Upper lobe of left lung (tissue), 6 donors: Measurements from ENCODE around the gene VAMP2. TPM values are rescaled to one million over a fixed set of nuclear protein-coding genes. Genes with fewer than 3 reads are reported as not detected.

Experiments
- ATAC-seq, 2 donors: fragments of 200-7000 bp; cut with Tn5 transposase; one replicate each; pipeline ENCODE4 v1.9.1; 2022; ENCODE audit warnings: mild to moderate bottlenecking in 2 of 2, moderate library complexity in 2 of 2; ENCODE audit not compliant: low FRiP score in 2 of 2
- DNase-seq, 2 donors: peaks; one replicate each; pipeline ENCODE4 v3.0.0-alpha.2; 2019 to 2020
- H3K27ac ChIP-seq, 4 donors: fragments of 200-600 bp; sonication (generic); one replicate each; pipeline ENCODE4 v1.5.1; 2016 to 2019
- H3K27me3 ChIP-seq, 4 donors: fragments of 200-600 bp; sonication (generic); one replicate each; pipeline ENCODE4 v1.5.1; 2017 to 2019
- H3K36me3 ChIP-seq, 4 donors: fragments of 200-600 bp; sonication (generic); one replicate each; pipeline ENCODE4 v1.5.1; 2016 to 2019
- H3K4me1 ChIP-seq, 4 donors: fragments of 200-600 bp; sonication (generic); one replicate each; pipeline ENCODE4 v1.5.1; 2018 to 2019
- H3K4me3 ChIP-seq, 4 donors: fragments of 200-600 bp; sonication (generic); one replicate each; pipeline ENCODE4 v1.5.1; 2017 to 2019; ENCODE audit warnings: mild to moderate bottlenecking in 2 of 4, moderate library complexity in 1 of 4
- H3K9me3 ChIP-seq, 4 donors: fragments of 200-600 bp; sonication (generic); one replicate each; pipeline ENCODE4 v1.5.1; 2018 to 2019
- EP300 ChIP-seq, 4 donors: sonication (generic); formaldehyde crosslinking; IDR thresholded peaks; one replicate each; pipeline ENCODE4 v1.5.1; 2017; ENCODE audit warnings: antibody characterized with exemption in 4 of 4, control low read depth in 2 of 4
- POLR2A ChIP-seq, 4 donors: fragments of 450-650 bp; IDR thresholded peaks; one replicate each; pipeline ENCODE4 v1.5.1; 2016 to 2017; ENCODE audit warnings: antibody characterized with exemption in 4 of 4, mild to moderate bottlenecking in 2 of 4
- POLR2AphosphoS5 ChIP-seq, 2 donors: sonication (generic); formaldehyde crosslinking; IDR thresholded peaks; one replicate each; pipeline ENCODE4 v1.5.1; 2017; ENCODE audit warnings: antibody characterized with exemption in 2 of 2
- WGBS, 2 donors: methylation state at CpG; one replicate each; pipeline ENCODE4 v1.1.5; 2017 to 2018; 5-methylcytosine and 5-hydroxymethylcytosine counted together
- total RNA-seq, 6 donors: library from RNA; depleted of rRNA in 4 of 6; stranded (reverse); fragments of >200 nt in 4 of 6; gene quantifications; one replicate each; pipeline versions ENCODE4 v1.1.0 to v1.2.1, GENCODE V29; 2016 to 2021
- TF ChIP-seq, protein P1 (sequence below), 6 experiments: fragments of 450-650 bp in 4 of 6; fragments of 200-600 bp in 2 of 6; sonication (generic) in 2 of 6; IDR thresholded peaks; one replicate each; pipeline ENCODE4 v1.5.1; 2016 to 2019; ENCODE audit warnings: antibody characterized with exemption in 6 of 6
- donor health status: DM: no; HTN: no; CAD: no; lungs with moderate emphysema.
- donor health status: DM: no; HTN: yes; CAD: no; lungs with severe emphysema.

VAMP2 gene
- total RNA-seq, 6 donors from 2014 or later: 27.2 to 75.8 (median 49.8) TPM

DNA sequence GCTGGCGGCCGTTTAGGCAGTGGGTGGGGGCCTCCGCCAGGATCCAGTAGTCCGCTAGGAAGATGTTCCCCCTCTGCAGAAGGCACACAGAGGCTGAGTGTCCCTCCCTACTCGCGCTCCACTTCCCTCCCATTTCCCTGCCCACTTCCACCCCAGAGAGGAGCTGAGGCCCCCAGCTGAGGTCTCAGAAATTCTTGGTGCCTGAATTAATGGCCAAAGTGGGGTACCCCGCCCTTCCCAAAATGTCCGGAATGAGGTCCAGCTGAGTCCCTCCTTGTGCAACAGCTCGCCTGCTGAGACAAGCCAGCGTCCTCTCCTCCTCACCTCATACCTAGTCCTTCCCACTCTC lies 52.3 kb downstream of the VAMP2 start:
- no peak overlapping the region for H3K27ac ChIP-seq
- ATAC-seq (no peak), DNase-seq (no peak)
- no peaks in the 10 kb centered on the region for H3K36me3 ChIP-seq
- H3K4me3 ChIP-seq: peak overlapping the region in 3 of 4 donors; percentile 36 to 49 (median 46)
- no peaks in the 10 kb centered on the region for H3K9me3 ChIP-seq
- H3K4me1 ChIP-seq: peaks cover 8 to 12% (median 9%) of the 10 kb centered on the region in 4 donors
- peaks cover 0 to 11% (median 7%) of the 10 kb centered on the region in 4 donors for H3K27me3 ChIP-seq
- TF ChIP-seq POLR2AphosphoS5 (IDR thresholded peaks at IDR 0.05): no peak
- no peak for TF ChIP-seq EP300 (IDR thresholded peaks at IDR 0.05)
- no peak for TF ChIP-seq POLR2A (IDR thresholded peaks at IDR 0.05)
- TF ChIP-seq, protein P1, sequence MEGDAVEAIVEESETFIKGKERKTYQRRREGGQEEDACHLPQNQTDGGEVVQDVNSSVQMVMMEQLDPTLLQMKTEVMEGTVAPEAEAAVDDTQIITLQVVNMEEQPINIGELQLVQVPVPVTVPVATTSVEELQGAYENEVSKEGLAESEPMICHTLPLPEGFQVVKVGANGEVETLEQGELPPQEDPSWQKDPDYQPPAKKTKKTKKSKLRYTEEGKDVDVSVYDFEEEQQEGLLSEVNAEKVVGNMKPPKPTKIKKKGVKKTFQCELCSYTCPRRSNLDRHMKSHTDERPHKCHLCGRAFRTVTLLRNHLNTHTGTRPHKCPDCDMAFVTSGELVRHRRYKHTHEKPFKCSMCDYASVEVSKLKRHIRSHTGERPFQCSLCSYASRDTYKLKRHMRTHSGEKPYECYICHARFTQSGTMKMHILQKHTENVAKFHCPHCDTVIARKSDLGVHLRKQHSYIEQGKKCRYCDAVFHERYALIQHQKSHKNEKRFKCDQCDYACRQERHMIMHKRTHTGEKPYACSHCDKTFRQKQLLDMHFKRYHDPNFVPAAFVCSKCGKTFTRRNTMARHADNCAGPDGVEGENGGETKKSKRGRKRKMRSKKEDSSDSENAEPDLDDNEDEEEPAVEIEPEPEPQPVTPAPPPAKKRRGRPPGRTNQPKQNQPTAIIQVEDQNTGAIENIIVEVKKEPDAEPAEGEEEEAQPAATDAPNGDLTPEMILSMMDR (IDR thresholded peaks at IDR 0.05): no peak
- WGBS, 2 donors: 29 to 55% methylated on average over 2 to 8 of the region's 10 CpGs

DNA sequence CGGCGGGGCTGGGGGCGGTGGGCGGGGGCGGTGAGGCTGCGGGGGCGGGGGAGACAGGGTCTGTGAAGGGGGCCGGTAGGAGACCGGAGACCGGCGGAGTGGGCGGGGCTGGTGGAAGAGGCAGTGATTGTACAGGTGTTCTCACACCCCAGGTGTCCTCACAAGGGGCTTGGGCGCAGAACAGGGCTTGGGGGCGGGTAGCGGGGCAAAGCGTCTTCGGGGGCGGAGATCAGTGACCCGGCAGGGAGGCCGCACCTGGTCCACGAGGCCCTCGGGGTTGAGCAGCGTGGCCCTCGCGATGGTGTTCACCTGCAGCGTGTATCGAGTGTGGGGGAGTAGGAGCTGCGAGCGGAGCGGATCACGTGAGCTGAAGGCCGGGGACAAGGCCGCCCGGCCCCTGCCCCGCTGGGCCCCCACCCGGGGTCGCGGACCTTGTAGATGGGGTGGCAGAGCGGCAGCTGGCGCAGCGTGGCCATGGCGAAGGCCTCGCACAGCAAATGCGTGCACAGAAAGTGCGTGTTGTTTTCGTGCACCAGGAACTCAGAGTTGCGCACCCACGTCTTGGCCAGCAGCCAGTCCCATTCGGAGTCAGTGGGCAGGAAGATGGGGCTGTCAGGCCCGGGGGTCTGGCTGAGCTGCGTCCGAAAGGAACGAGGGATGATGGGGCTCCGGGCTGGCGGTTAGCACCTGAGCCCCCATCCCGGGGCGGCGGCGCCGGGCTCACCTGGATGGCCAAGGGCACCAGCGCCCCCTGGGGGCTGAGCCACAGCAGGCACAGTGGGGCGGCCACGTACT lies 52.9 kb downstream of the VAMP2 start:
- no peaks in the 10 kb centered on the region for H3K9me3 ChIP-seq
- no peak overlapping the region for H3K27ac ChIP-seq
- ATAC-seq (peak; percentile 77 to 89), DNase-seq (peak; percentile 78 to 94)
- H3K36me3 ChIP-seq: no peaks in the 10 kb centered on the region
- WGBS, 2 donors: 1 to 15% methylated on average over 23 to 44 of the region's 63 CpGs
- peaks cover 0 to 8% (median 7%) of the 10 kb centered on the region in 4 donors for H3K27me3 ChIP-seq
- TF ChIP-seq EP300 (IDR thresholded peaks at IDR 0.05) (no peak), POLR2AphosphoS5 (IDR thresholded peaks at IDR 0.05) (no peak), POLR2A (IDR thresholded peaks at IDR 0.05) (no peak)
- TF ChIP-seq, protein P1 (IDR thresholded peaks at IDR 0.05): peak; percentile 71 to 94 (median 91)
- H3K4me1 ChIP-seq: peaks cover 8 to 12% (median 9%) of the 10 kb centered on the region in 4 donors
- H3K4me3 ChIP-seq: peak overlapping the region in 3 of 4 donors; percentile 36 to 49 (median 46)

Other genes starting within 250 kb of the VAMP2 start
- gene RNF227, start 246.7 kb downstream of the VAMP2 start, total RNA-seq: 10 to 100 TPM in 1 of 6 donors, 1 to 10 TPM in 5; 5.5 to 24.5 (median 6.3) TPM
- 1 to 10 TPM; 4.2 to 10.0 (median 5.7) TPM for gene KCNAB3, start 233.1 kb downstream of the VAMP2 start, total RNA-seq
- gene TRAPPC1, start 231.0 kb downstream of the VAMP2 start, total RNA-seq: 100 to 1,000 TPM in 2 of 6 donors, 10 to 100 TPM in 4; 70.4 to 148 (median 95.8) TPM
- 100 to 1,000 TPM in 2 of 6 donors, 10 to 100 TPM in 4; 50.6 to 216 (median 88.3) TPM for gene CNTROB, start 230.7 kb downstream of the VAMP2 start, total RNA-seq
- gene GUCY2D, start 160.3 kb downstream of the VAMP2 start, total RNA-seq: 1 to 10 TPM in 3 of 6 donors, not detected in 3; 2.6 to 5.0 (median 3.8) TPM
- 100 to 1,000 TPM in 3 of 6 donors, 10 to 100 TPM in 3; 46.2 to 177 (median 105) TPM for gene ALOX15B, start 123.9 kb downstream of the VAMP2 start, total RNA-seq
- not detected for gene ALOX12B, start 75.2 kb downstream of the VAMP2 start, total RNA-seq
- gene ALOXE3, start 44.4 kb downstream of the VAMP2 start, total RNA-seq: not detected
- gene HES7, start 38.8 kb downstream of the VAMP2 start, total RNA-seq: 1 to 10 TPM in 1 of 6 donors, not detected in 5; 4.9 TPM
- gene PER1, start 10.5 kb downstream of the VAMP2 start, total RNA-seq: 100 to 1,000 TPM; 112 to 358 (median 288) TPM
- gene TMEM107, start 13.4 kb upstream of the VAMP2 start, total RNA-seq: 10 to 100 TPM; 11.5 to 32.5 (median 17.3) TPM
- 10 to 100 TPM in 4 of 6 donors, 1 to 10 TPM in 2; 7.3 to 12.5 (median 11.1) TPM for gene BORCS6, start 27.2 kb upstream of the VAMP2 start, total RNA-seq
- 1 to 10 TPM in 5 of 6 donors, not detected in 1; 1.8 to 8.1 (median 5.3) TPM for gene AURKB, start 47.6 kb upstream of the VAMP2 start, total RNA-seq
- gene CTC1, start 85.1 kb upstream of the VAMP2 start, total RNA-seq: 100 to 1,000 TPM in 1 of 6 donors, 10 to 100 TPM in 5; 19.6 to 123 (median 42.4) TPM
- gene PFAS, start 86.3 kb upstream of the VAMP2 start, total RNA-seq: 10 to 100 TPM; 11.9 to 60.8 (median 29.5) TPM
- gene RANGRF, start 125.7 kb upstream of the VAMP2 start, total RNA-seq: 10 to 100 TPM; 19.9 to 32.4 (median 26.6) TPM
- gene SLC25A35, start 132.5 kb upstream of the VAMP2 start, total RNA-seq: 10 to 100 TPM in 3 of 6 donors, 1 to 10 TPM in 3; 3.9 to 18.9 (median 9.5) TPM
- gene ARHGEF15, start 147.3 kb upstream of the VAMP2 start, total RNA-seq: 100 to 1,000 TPM in 2 of 6 donors, 10 to 100 TPM in 4; 12.5 to 127 (median 30.4) TPM
- not detected for gene ODF4, start 176.9 kb upstream of the VAMP2 start, total RNA-seq
- 1,000 to 10,000 TPM in 3 of 6 donors, 100 to 1,000 TPM in 3; 736 to 1,938 (median 1,066) TPM for gene RPL26, start 220.2 kb upstream of the VAMP2 start, total RNA-seq
- not detected for gene RNF222, start 234.9 kb upstream of the VAMP2 start, total RNA-seq